OCI-LY3 (cell line): ENCODE results near the gene NUDT7.

ENCODE experiments used
- EZH2phosphoT487 ChIP-seq: fragments of 200-600 bp; shearing (Covaris generic); IDR thresholded peaks from 2 replicates; pipeline ENCODE4 v1.6.1; 2018; ENCODE audit warnings: antibody characterized with exemption, mixed run types, low read depth
- TF ChIP-seq, protein P1 (sequence below): fragments of 200-600, 300-600 bp; sonication (generic); IDR thresholded peaks from 2 replicates; pipeline ENCODE4 v1.5.1; 2014; ENCODE audit warnings: antibody characterized with exemption, low read length, low read depth

DNA sequence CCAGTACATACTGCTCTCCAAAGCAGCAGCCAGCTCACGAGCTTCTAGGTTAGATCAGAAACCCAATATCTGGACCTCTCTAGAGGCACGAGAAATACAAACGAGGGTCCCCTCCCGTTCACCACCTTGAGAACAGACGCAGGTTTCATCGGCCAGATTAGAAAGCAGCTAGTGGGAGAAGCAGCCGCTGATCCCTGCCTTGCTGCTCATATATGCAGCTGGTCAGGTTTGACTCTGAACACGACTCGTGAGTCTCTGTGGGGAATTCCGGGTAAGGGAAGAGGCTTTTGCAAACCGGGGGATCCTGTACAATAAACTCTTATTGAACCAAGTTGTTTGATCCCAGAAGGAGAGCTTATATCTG lies 67.7 kb downstream of the NUDT7 start:
- TF ChIP-seq, protein P1, sequence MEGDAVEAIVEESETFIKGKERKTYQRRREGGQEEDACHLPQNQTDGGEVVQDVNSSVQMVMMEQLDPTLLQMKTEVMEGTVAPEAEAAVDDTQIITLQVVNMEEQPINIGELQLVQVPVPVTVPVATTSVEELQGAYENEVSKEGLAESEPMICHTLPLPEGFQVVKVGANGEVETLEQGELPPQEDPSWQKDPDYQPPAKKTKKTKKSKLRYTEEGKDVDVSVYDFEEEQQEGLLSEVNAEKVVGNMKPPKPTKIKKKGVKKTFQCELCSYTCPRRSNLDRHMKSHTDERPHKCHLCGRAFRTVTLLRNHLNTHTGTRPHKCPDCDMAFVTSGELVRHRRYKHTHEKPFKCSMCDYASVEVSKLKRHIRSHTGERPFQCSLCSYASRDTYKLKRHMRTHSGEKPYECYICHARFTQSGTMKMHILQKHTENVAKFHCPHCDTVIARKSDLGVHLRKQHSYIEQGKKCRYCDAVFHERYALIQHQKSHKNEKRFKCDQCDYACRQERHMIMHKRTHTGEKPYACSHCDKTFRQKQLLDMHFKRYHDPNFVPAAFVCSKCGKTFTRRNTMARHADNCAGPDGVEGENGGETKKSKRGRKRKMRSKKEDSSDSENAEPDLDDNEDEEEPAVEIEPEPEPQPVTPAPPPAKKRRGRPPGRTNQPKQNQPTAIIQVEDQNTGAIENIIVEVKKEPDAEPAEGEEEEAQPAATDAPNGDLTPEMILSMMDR: no peak
- TF ChIP-seq EZH2phosphoT487: no peak
